HG02884 (cell line): ENCODE results near the gene MAP1A.

Source experiments
- ATAC-seq: cut with Tn5 transposase; IDR thresholded peaks from one replicate; pipeline ENCODE4 v1.9.1; 2021; ENCODE audit warnings: mild to moderate bottlenecking, moderate library complexity; ENCODE audit not compliant: unreplicated experiment

The MAP1A gene

GRCh38 chr15:43510200-43511011, 7.0 kb upstream of the MAP1A start:
- ATAC-seq, result peak; percentile 96

- no peak for ATAC-seq
These were observed 6.2 kb upstream of the MAP1A start for GRCh38 chr15:43511012-43511885.

- no peak for ATAC-seq
These were observed 3.9 kb upstream of the MAP1A start for GRCh38 chr15:43513550-43513949.

GRCh38 chr15:43514241-43515057, 3.0 kb upstream of the MAP1A start:
- no peak for ATAC-seq

GRCh38 chr15:43515741-43516140, 1.7 kb upstream of the MAP1A start:
- ATAC-seq, result no peak

GRCh38 chr15:43516185-43516584, 1.2 kb upstream of the MAP1A start:
- ATAC-seq, result no peak

GRCh38 chr15:43516801-43517353, 531 bp upstream of the MAP1A start:
- ATAC-seq, result no peak

GRCh38 chr15:43518197-43518761, 871 bp downstream of the MAP1A start:
- no peak for ATAC-seq

GRCh38 chr15:43519196-43519595, 1.8 kb downstream of the MAP1A start:
- ATAC-seq, result no peak

- ATAC-seq, result no peak
These were observed 2.7 kb downstream of the MAP1A start for GRCh38 chr15:43520138-43520537.

- ATAC-seq, result no peak
These were observed 4.0 kb downstream of the MAP1A start for GRCh38 chr15:43521419-43521818.

GRCh38 chr15:43522247-43522646, 4.8 kb downstream of the MAP1A start:
- ATAC-seq, result no peak

GRCh38 chr15:43523646-43524045, 6.2 kb downstream of the MAP1A start:
- no peak for ATAC-seq

- no peak for ATAC-seq
These were observed 6.9 kb downstream of the MAP1A start for GRCh38 chr15:43524254-43524845.

GRCh38 chr15:43525131-43525530, 7.7 kb downstream of the MAP1A start:
- ATAC-seq, result no peak

GRCh38 chr15:43526261-43526930, 9.0 kb downstream of the MAP1A start:
- no peak for ATAC-seq

GRCh38 chr15:43527016-43527801, 9.8 kb downstream of the MAP1A start:
- no peak for ATAC-seq

- no peak for ATAC-seq
These were observed 10.6 kb downstream of the MAP1A start for GRCh38 chr15:43527802-43528541.
